Loucy (cell line): ENCODE data around the gene EP400.

Experiments
- H2AFZ ChIP-seq: fragments of 200-600 bp; sonication (generic); 2 replicates; pipeline ENCODE4 v1.6.0; 2016; ENCODE audit warnings: antibody characterized with exemption, mild to moderate bottlenecking, low read length, moderate library complexity
- H3F3A ChIP-seq: fragments of 200-600 bp; 2 replicates; pipeline ENCODE4 v1.6.0; 2016; ENCODE audit warnings: antibody characterized with exemption, low read depth, mild to moderate bottlenecking
- H3K27me3 ChIP-seq: fragments of 200-600 bp; sonication (generic); 2 replicates; pipeline ENCODE4 v1.6.1; 2014; ENCODE audit warnings: low read length, mild to moderate bottlenecking; ENCODE audit not compliant: insufficient read depth, poor library complexity, severe bottlenecking
- H3K36me3 ChIP-seq: fragments of 200-600 bp; sonication (generic); 2 replicates; pipeline ENCODE4 v1.6.1; 2016; ENCODE audit warnings: low read length; ENCODE audit not compliant: insufficient read depth
- H3K4me1 ChIP-seq: fragments of 200-600 bp; sonication (generic); 2 replicates; pipeline ENCODE4 v1.5.1; 2014; ENCODE audit warnings: low read length, mild to moderate bottlenecking; ENCODE audit not compliant: insufficient read depth, poor library complexity, severe bottlenecking
- H3K4me2 ChIP-seq: fragments of 200-600 bp; sonication (generic); 2 replicates; pipeline ENCODE4 v1.6.0; 2014; ENCODE audit warnings: antibody characterized with exemption, low read length, low read depth, mild to moderate bottlenecking; ENCODE audit not compliant: poor library complexity, severe bottlenecking
- H3K4me3 ChIP-seq: fragments of 200-600 bp; sonication (generic); 2 replicates; pipeline ENCODE4 v1.5.1; 2014; ENCODE audit warnings: low read length, mild to moderate bottlenecking, mixed read lengths; ENCODE audit not compliant: poor library complexity, severe bottlenecking
- H3K79me2 ChIP-seq: fragments of 200-600 bp; sonication (generic); 2 replicates; pipeline ENCODE4 v1.6.1; 2014; ENCODE audit warnings: low read length; ENCODE audit not compliant: insufficient read depth
- H3K9ac ChIP-seq: fragments of 200-600 bp; sonication (generic); 2 replicates; pipeline ENCODE4 v1.6.0; 2014; ENCODE audit warnings: mild to moderate bottlenecking, low read depth, low read length, moderate library complexity; ENCODE audit not compliant: poor library complexity, severe bottlenecking
- H3K9me2 ChIP-seq: fragments of 200-600 bp; sonication (generic); replicated peaks from 2 replicates; pipeline ENCODE4 v1.6.1; 2016; ENCODE audit warnings: low read depth, low read length, mixed read lengths
- H3K9me3 ChIP-seq: fragments of 200-600 bp; sonication (generic); 2 replicates; pipeline ENCODE4 v1.6.1; 2014; ENCODE audit warnings: mild to moderate bottlenecking, antibody characterized with exemption, low read length, low read depth; ENCODE audit not compliant: insufficient read depth
- H4K20me1 ChIP-seq: fragments of 200-600 bp; sonication (generic); 2 replicates; pipeline ENCODE4 v1.6.0; 2014; ENCODE audit warnings: antibody characterized with exemption, low read length, mild to moderate bottlenecking; ENCODE audit not compliant: insufficient read depth, poor library complexity, severe bottlenecking
- EZH2phosphoT487 ChIP-seq: fragments of 200-600 bp; IDR thresholded peaks from 2 replicates; pipeline ENCODE4 v1.6.1; 2018; ENCODE audit warnings: antibody characterized with exemption, mild to moderate bottlenecking, moderate library complexity, borderline replicate concordance
- TF ChIP-seq, protein P1 (sequence below): fragments of 200-600 bp; sonication (generic); conservative IDR thresholded peaks from 2 replicates; pipeline ENCODE4 v1.5.1; 2014; ENCODE audit warnings: mild to moderate bottlenecking, antibody characterized with exemption, low read length

EP400 gene

GRCh38 chr12:131928711-131929580 is 20.8 kb upstream of the EP400 start, which contains the start of gene PUS1:
Gene PUS1, plus strand, starts transcription at chr12:131929276. Its CDS starts 447 bp downstream, at chr12:131929723.
- Histone ChIP-seq H3K36me3 (peaks cover 23% of the 10 kb centered on the region; the same call in 1 of the 2 replicates), H3F3A (no peaks in the 10 kb centered on the region), H3K9me2 (no peaks in the 10 kb centered on the region), H3K9ac (peak within 1 kb of the TSS; percentile 77), H3K9me3 (no peaks in the 10 kb centered on the region), H3K4me1 (peaks cover 13% of the 10 kb centered on the region), H3K4me2 (peak within 1 kb of the TSS; percentile 99), H3K79me2 (peaks cover 32% of the 10 kb centered on the region), H3K4me3 (peak within 1 kb of the TSS; percentile 87), H2AFZ (peak within 1 kb of the TSS; percentile 92), H4K20me1 (peaks cover 12% of the 10 kb centered on the region), H3K27me3 (no peaks in the 10 kb centered on the region)
- TF ChIP-seq, protein P1, sequence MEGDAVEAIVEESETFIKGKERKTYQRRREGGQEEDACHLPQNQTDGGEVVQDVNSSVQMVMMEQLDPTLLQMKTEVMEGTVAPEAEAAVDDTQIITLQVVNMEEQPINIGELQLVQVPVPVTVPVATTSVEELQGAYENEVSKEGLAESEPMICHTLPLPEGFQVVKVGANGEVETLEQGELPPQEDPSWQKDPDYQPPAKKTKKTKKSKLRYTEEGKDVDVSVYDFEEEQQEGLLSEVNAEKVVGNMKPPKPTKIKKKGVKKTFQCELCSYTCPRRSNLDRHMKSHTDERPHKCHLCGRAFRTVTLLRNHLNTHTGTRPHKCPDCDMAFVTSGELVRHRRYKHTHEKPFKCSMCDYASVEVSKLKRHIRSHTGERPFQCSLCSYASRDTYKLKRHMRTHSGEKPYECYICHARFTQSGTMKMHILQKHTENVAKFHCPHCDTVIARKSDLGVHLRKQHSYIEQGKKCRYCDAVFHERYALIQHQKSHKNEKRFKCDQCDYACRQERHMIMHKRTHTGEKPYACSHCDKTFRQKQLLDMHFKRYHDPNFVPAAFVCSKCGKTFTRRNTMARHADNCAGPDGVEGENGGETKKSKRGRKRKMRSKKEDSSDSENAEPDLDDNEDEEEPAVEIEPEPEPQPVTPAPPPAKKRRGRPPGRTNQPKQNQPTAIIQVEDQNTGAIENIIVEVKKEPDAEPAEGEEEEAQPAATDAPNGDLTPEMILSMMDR: no peak
- no peak for TF ChIP-seq EZH2phosphoT487

GRCh38 chr12:131929581-131930456 is 19.9 kb upstream of the EP400 start:
- Histone ChIP-seq H3K4me3 (peak overlapping the region; percentile 87), H3K79me2 (peaks cover 32% of the 10 kb centered on the region), H3K36me3 (peaks cover 29% of the 10 kb centered on the region; the same call in 1 of the 2 replicates), H3K4me1 (peaks cover 13% of the 10 kb centered on the region), H3F3A (no peaks in the 10 kb centered on the region), H3K9me3 (no peaks in the 10 kb centered on the region), H3K4me2 (peak overlapping the region; percentile 99), H3K9ac (peak overlapping the region; percentile 77), H2AFZ (peak overlapping the region; percentile 57; the same call in 1 of the 2 replicates), H4K20me1 (peaks cover 12% of the 10 kb centered on the region), H3K9me2 (no peaks in the 10 kb centered on the region), H3K27me3 (no peaks in the 10 kb centered on the region)
- no peak for TF ChIP-seq EZH2phosphoT487
- TF ChIP-seq, protein P1: no peak

GRCh38 chr12:131930510-131930909 is 19.2 kb upstream of the EP400 start:
- peaks cover 32% of the 10 kb centered on the region for H3K79me2 ChIP-seq
- H3K9me3 ChIP-seq: no peaks in the 10 kb centered on the region
- no peaks in the 10 kb centered on the region for H3K9me2 ChIP-seq
- peaks cover 13% of the 10 kb centered on the region for H3K4me1 ChIP-seq
- H3K27me3 ChIP-seq: no peaks in the 10 kb centered on the region
- no peaks in the 10 kb centered on the region for H3F3A ChIP-seq
- H3K9ac ChIP-seq: peak overlapping the region; percentile 77
- no peak overlapping the region for H2AFZ ChIP-seq
- peak overlapping the region; percentile 87 for H3K4me3 ChIP-seq
- peak overlapping the region; percentile 99 for H3K4me2 ChIP-seq
- TF ChIP-seq, protein P1: no peak
- no peak for TF ChIP-seq EZH2phosphoT487
- peaks cover 12% of the 10 kb centered on the region for H4K20me1 ChIP-seq
- H3K36me3 ChIP-seq: peaks cover 31% of the 10 kb centered on the region; the same call in 1 of the 2 replicates
